BLaER1 treated with 17β-estradiol and CSF1 and Interleukin-3, amounts not matched to agents 10 nM and 100 nM (cell line): ENCODE data around the gene WDR74.
A peak's percentile ranks its signal among the peaks of the same experiment; 100 is the strongest.

Source experiments
- H3K27ac ChIP-seq, 11 experiments: shearing (Covaris generic); formaldehyde crosslinking; 2 replicates each; pipeline ENCODE4 v1.8.1; 2022
- H3K27me3 ChIP-seq, 11 experiments: shearing (Covaris generic); formaldehyde crosslinking; 2 replicates each; pipeline ENCODE4 v1.8.1; 2022
- H3K36me3 ChIP-seq, 11 experiments: shearing (Covaris generic); formaldehyde crosslinking; 2 replicates each; pipeline ENCODE4 v1.8.1; 2022
- H3K4me1 ChIP-seq, 10 experiments: shearing (Covaris generic); formaldehyde crosslinking; 2 replicates each; pipeline ENCODE4 v1.8.1; 2022
- H3K4me2 ChIP-seq, 11 experiments: shearing (Covaris generic); formaldehyde crosslinking; 2 replicates each; pipeline ENCODE4 v1.8.1; 2022
- H3K4me3 ChIP-seq, 10 experiments: shearing (Covaris generic); formaldehyde crosslinking; 2 replicates each; pipeline ENCODE4 v1.8.1; 2022
- H3K9ac ChIP-seq, 11 experiments: shearing (Covaris generic); formaldehyde crosslinking; 2 replicates each; pipeline ENCODE4 v1.8.1; 2022
- H3K9me3 ChIP-seq, 11 experiments: shearing (Covaris generic); formaldehyde crosslinking; replicated peaks in 1 of 11; 2 replicates each; pipeline ENCODE4 v1.8.1; 2022
- H4K20me1 ChIP-seq, 11 experiments: shearing (Covaris generic); formaldehyde crosslinking; 2 replicates each; pipeline ENCODE4 v1.8.1; 2022
- Cebpa-rat ChIP-seq, 11 experiments: shearing (Covaris generic); IDR thresholded peaks; 2 replicates each; pipeline ENCODE4 v1.8.1; 2022

Gene WDR74

GRCh38 chr11:62856333-62856895 lies 17.0 kb upstream of the WDR74 start:
- Histone ChIP-seq H3K27ac (peak overlapping the region; percentile 40 to 98 (median 94); a peak in 21 of 22 replicates), H3K27me3 (no peaks in the 10 kb centered on the region), H3K9ac (peak overlapping the region; percentile 80 to 99 (median 95)), H4K20me1 (peaks cover 37 to 44% (median 41%) of the 10 kb centered on the region in 11 experiments), H3K4me2 (peak overlapping the region; percentile 82 to 97 (median 92)), H3K9me3 (no peaks in the 10 kb centered on the region; a peak in 2 of 22 replicates), H3K4me1 (peaks cover 53 to 69% (median 61%) of the 10 kb centered on the region in 10 experiments), H3K36me3 (peaks cover 36 to 50% (median 38%) of the 10 kb centered on the region in 11 experiments), H3K4me3 (peak overlapping the region; percentile 82 to 96 (median 89))
- no peak for TF ChIP-seq Cebpa-rat (IDR thresholded peaks at IDR 0.05)

GRCh38 chr11:62855571-62856332 lies 16.4 kb upstream of the WDR74 start:
- Histone ChIP-seq H3K27me3 (no peaks in the 10 kb centered on the region), H3K4me3 (peak overlapping the region; percentile 82 to 96 (median 89)), H3K9ac (peak overlapping the region; percentile 86 to 99 (median 95)), H3K4me2 (peak overlapping the region; percentile 93 to 99 (median 97)), H3K9me3 (no peaks in the 10 kb centered on the region; a peak in 2 of 22 replicates), H3K36me3 (peaks cover 37 to 55% (median 42%) of the 10 kb centered on the region in 11 experiments), H4K20me1 (peaks cover 40 to 48% (median 46%) of the 10 kb centered on the region in 11 experiments), H3K27ac (peak overlapping the region; percentile 56 to 98 (median 94); a peak in 21 of 22 replicates), H3K4me1 (peaks cover 52 to 67% (median 55%) of the 10 kb centered on the region in 10 experiments)
- TF ChIP-seq Cebpa-rat (IDR thresholded peaks at IDR 0.05): no peak

- no peaks in the 10 kb centered on the region; a peak in 2 of 22 replicates for H3K9me3 ChIP-seq
- H3K4me3 ChIP-seq: peak overlapping the region; percentile 82 to 96 (median 89)
- peaks cover 40 to 55% (median 51%) of the 10 kb centered on the region in 11 experiments for H4K20me1 ChIP-seq
- H3K36me3 ChIP-seq: peaks cover 37 to 55% (median 42%) of the 10 kb centered on the region in 11 experiments
- peak overlapping the region; percentile 91 to 99 (median 97) for H3K4me2 ChIP-seq
- TF ChIP-seq Cebpa-rat (IDR thresholded peaks at IDR 0.05): no peak
- H3K27me3 ChIP-seq: no peaks in the 10 kb centered on the region
- H3K4me1 ChIP-seq: peaks cover 46 to 60% (median 51%) of the 10 kb centered on the region in 10 experiments
- peak overlapping the region; percentile 86 to 99 (median 95) for H3K9ac ChIP-seq
- peak overlapping the region; percentile 56 to 98 (median 94); a peak in 21 of 22 replicates for H3K27ac ChIP-seq
Observed at GRCh38 chr11:62854825-62855570, 15.6 kb upstream of the WDR74 start.

GRCh38 chr11:62854013-62854824 lies 14.8 kb upstream of the WDR74 start:
- H3K27ac ChIP-seq: peak overlapping the region; percentile 56 to 98 (median 94); a peak in 21 of 22 replicates
- H3K27me3 ChIP-seq: no peaks in the 10 kb centered on the region
- H3K4me2 ChIP-seq: peak overlapping the region; percentile 91 to 99 (median 97)
- TF ChIP-seq Cebpa-rat (IDR thresholded peaks at IDR 0.05): no peak
- H3K9ac ChIP-seq: peak overlapping the region; percentile 86 to 99 (median 95)
- H4K20me1 ChIP-seq: peaks cover 40 to 58% (median 54%) of the 10 kb centered on the region in 11 experiments
- H3K36me3 ChIP-seq: peaks cover 37 to 48% (median 42%) of the 10 kb centered on the region in 11 experiments
- peak overlapping the region; percentile 82 to 96 (median 89) for H3K4me3 ChIP-seq
- no peaks in the 10 kb centered on the region; a peak in 2 of 22 replicates for H3K9me3 ChIP-seq
- H3K4me1 ChIP-seq: peaks cover 40 to 53% (median 46%) of the 10 kb centered on the region in 10 experiments

GRCh38 chr11:62853279-62853965 lies 14.0 kb upstream of the WDR74 start:
- no peak for TF ChIP-seq Cebpa-rat (IDR thresholded peaks at IDR 0.05)
- Histone ChIP-seq H4K20me1 (peaks cover 40 to 58% (median 54%) of the 10 kb centered on the region in 11 experiments), H3K9ac (peak overlapping the region; percentile 86 to 99 (median 95)), H3K27ac (peak overlapping the region in 9 of 11 experiments; percentile 26 to 98 (median 95); a peak in 18 of 22 replicates), H3K36me3 (peaks cover 37 to 48% (median 42%) of the 10 kb centered on the region in 11 experiments), H3K4me1 (peaks cover 38 to 51% (median 45%) of the 10 kb centered on the region in 10 experiments), H3K9me3 (no peaks in the 10 kb centered on the region; a peak in 2 of 22 replicates), H3K4me3 (peak overlapping the region; percentile 82 to 96 (median 89)), H3K4me2 (peak overlapping the region; percentile 91 to 99 (median 97)), H3K27me3 (no peaks in the 10 kb centered on the region)

- H3K27ac ChIP-seq: peak overlapping the region in 7 of 11 experiments; percentile 3 to 98 (median 95); a peak in 10 of 22 replicates
- peak overlapping the region; percentile 91 to 99 (median 97) for H3K4me2 ChIP-seq
- H3K4me1 ChIP-seq: peaks cover 31 to 43% (median 37%) of the 10 kb centered on the region in 10 experiments
- no peaks in the 10 kb centered on the region for H3K27me3 ChIP-seq
- no peaks in the 10 kb centered on the region; a peak in 2 of 22 replicates for H3K9me3 ChIP-seq
- H3K4me3 ChIP-seq: peak overlapping the region; percentile 82 to 96 (median 89); a peak in 19 of 20 replicates
- H4K20me1 ChIP-seq: peaks cover 40 to 58% (median 54%) of the 10 kb centered on the region in 11 experiments
- H3K36me3 ChIP-seq: peaks cover 37 to 44% (median 42%) of the 10 kb centered on the region in 11 experiments
- H3K9ac ChIP-seq: peak overlapping the region; percentile 86 to 99 (median 95); a peak in 21 of 22 replicates
- no peak for TF ChIP-seq Cebpa-rat (IDR thresholded peaks at IDR 0.05)
Observed at GRCh38 chr11:62852523-62853188, 13.3 kb upstream of the WDR74 start.
